Measurements from ENCODE around the gene MGMT.

MGMT gene

DNA sequence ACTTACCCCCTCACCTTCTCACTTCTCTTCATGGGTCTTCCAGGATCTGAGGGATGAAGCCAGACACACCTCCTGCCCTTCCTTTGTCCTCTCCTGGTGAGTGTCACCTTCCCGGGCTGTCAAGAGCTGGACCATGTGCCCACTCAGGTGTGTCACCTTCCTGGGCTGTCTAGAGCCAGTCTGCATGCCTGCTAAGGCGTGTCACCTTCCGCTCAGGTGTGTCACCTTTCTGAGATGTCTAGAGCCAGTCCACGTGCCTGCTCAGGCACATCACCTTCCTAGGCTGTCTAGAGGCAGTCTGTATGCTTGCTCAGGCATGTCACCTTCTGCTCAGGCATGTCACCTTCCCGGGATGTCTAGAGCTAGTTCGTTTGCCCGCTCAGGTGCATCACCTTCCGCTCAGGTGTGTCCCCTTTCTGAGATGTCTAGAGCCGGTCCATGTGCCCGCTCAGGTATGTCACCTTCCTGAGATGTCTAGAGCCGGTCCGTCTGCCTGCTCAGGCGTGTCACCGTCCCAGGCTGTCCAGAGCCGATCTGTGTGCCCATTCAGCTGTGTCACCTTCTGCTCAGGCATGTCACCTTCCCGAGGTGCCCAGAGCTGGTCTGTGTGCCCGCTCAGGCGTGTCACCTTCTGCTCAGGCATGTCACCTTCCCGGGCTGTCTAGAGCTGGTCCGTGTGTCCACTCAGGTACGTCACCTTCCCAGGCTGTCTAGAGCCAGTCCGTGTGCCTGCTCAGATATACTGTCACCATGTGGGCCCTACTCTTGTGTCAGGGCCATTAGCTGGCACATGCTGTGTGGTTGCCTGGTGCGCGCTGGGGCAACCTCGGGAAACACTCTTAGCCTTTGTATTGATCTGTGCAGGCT is 251.7 kb downstream of the MGMT start:
- no peak for TF ChIP-seq Cebpa-rat (IDR thresholded peaks at IDR 0.05)
- H3K27me3 ChIP-seq: no peaks in the 10 kb centered on the region
- no peak overlapping the region for H3K4me2 ChIP-seq
- no peaks in the 10 kb centered on the region for H3K4me1 ChIP-seq
- no peak overlapping the region for H3K27ac ChIP-seq
- peaks cover 14 to 44% (median 40%) of the 10 kb centered on the region in 11 experiments for H3K36me3 ChIP-seq
- peaks cover 27 to 43% (median 35%) of the 10 kb centered on the region in 11 experiments for H3K9me3 ChIP-seq (replicated peaks in 1 of 11)
- H3K4me3 ChIP-seq: no peak overlapping the region
- H3K9ac ChIP-seq: no peak overlapping the region
- no peaks in the 10 kb centered on the region for H4K20me1 ChIP-seq

DNA sequence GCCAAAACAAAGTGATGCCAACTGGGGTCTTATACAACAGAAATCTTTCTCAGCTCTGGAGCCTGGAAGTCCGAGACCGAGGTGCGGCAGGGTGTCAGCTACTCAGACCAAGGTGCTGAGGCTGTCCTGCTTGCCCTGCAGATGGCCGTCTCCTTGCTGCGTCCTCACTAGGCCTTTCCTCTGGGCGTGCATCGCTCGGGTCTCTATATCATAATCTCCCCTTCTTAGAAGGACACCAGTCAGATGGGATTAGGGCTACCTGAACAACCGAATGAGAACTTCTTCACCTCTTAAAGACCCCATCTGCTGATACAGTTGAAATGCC is 252.3 kb downstream of the MGMT start:
- Histone ChIP-seq H4K20me1 (no peaks in the 10 kb centered on the region), H3K4me2 (no peak overlapping the region), H3K27ac (no peak overlapping the region), H3K4me1 (no peaks in the 10 kb centered on the region), H3K36me3 (peaks cover 14 to 43% (median 39%) of the 10 kb centered on the region in 11 experiments), H3K9ac (no peak overlapping the region), H3K9me3 (replicated peaks in 1 of 11) (peaks cover 27 to 43% (median 35%) of the 10 kb centered on the region in 11 experiments), H3K4me3 (no peak overlapping the region), H3K27me3 (no peaks in the 10 kb centered on the region)
- no peak for TF ChIP-seq Cebpa-rat (IDR thresholded peaks at IDR 0.05)

DNA sequence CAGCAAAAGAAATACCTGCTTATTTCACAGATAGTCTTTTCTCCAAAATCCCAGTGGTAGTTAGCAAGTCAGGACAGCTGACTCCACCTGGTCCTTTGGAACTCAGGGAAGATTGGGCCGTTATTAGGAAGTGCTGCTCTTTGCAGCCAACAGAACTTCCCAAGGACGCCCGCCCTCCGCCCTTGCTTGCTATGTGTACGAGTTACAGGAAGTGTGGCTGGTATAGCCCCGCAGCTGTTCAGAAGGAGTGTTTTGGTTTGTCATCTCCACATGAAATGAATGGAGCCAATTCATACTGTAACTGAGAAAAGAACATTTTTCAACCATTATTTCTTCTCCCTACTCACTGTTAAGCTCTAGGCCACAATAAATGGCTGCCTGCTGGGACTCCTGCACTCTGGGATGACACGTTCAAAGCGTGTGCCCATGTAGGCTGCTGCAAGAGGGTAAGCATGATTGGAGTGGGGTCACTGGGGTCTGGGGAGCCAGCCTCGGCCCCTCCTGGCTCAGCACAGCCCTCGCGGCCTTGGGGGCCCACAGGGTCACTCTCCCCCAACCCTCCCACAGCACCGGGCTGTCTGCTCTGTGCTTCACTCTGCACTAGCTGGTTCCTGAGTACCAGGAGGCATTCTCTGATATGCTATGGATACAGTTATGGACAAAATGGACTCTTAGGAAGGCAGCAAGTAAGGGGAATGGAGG is 253.0 kb downstream of the MGMT start:
- no peak overlapping the region for H3K4me2 ChIP-seq
- H3K9ac ChIP-seq: no peak overlapping the region
- H3K9me3 ChIP-seq (replicated peaks in 1 of 11): peaks cover 27 to 43% (median 35%) of the 10 kb centered on the region in 11 experiments
- peaks cover 16 to 47% (median 42%) of the 10 kb centered on the region in 11 experiments for H3K36me3 ChIP-seq
- no peak overlapping the region for H3K27ac ChIP-seq
- no peaks in the 10 kb centered on the region for H3K4me1 ChIP-seq
- no peak overlapping the region for H3K4me3 ChIP-seq
- no peak for TF ChIP-seq Cebpa-rat (IDR thresholded peaks at IDR 0.05)
- H4K20me1 ChIP-seq: no peaks in the 10 kb centered on the region
- H3K27me3 ChIP-seq: no peaks in the 10 kb centered on the region

DNA sequence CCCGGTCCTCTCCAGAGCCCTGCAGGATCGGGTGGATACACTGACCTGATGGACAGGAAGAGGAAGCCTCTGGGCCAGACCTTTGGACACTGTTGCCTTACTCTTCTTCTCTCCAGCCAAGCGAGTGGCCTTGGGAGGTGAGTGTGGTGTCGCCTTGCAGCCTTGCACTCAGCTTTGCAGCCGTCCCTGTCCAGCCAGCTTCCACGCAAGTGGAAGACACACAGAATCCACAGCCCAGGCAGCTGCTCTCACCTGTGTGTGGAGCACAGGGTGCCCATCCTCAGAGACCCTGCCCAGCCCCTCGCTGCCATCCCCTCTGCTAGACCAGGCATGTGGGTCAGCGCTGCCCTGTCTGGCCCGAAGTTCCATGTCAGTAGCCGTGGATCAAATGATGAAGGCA is 258.0 kb downstream of the MGMT start:
- H4K20me1 ChIP-seq: no peaks in the 10 kb centered on the region
- peaks cover 29 to 48% (median 38%) of the 10 kb centered on the region in 11 experiments for H3K9me3 ChIP-seq (replicated peaks in 1 of 11)
- H3K4me2 ChIP-seq: no peak overlapping the region
- no peak for TF ChIP-seq Cebpa-rat (IDR thresholded peaks at IDR 0.05)
- no peaks in the 10 kb centered on the region for H3K27me3 ChIP-seq
- H3K4me3 ChIP-seq: no peak overlapping the region
- peaks cover 19 to 48% (median 34%) of the 10 kb centered on the region in 11 experiments for H3K36me3 ChIP-seq
- no peak overlapping the region for H3K27ac ChIP-seq
- no peak overlapping the region for H3K9ac ChIP-seq
- H3K4me1 ChIP-seq: no peaks in the 10 kb centered on the region

DNA sequence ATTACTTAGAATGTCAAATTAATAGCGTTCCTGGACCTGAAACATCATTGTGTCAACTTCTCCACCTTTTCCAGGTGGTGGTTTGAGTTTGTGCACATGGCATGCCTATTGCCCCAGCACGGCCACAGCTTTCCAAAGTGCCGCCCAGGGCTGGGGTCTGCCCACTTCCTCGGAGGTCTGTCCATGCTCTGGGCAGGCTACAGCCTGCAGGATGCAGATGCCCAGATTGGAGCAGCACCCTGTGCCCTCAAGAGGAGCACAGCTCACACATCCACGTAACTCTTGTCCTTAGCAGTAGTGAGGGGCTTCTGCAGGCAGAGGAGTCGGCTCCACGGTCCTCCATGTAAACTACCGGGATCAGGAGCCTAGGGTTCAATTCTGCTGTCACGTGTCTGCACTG is 258.4 kb downstream of the MGMT start:
- Histone ChIP-seq H3K27ac (no peak overlapping the region), H3K27me3 (no peaks in the 10 kb centered on the region), H3K9me3 (replicated peaks in 1 of 11) (peaks cover 25 to 43% (median 33%) of the 10 kb centered on the region in 11 experiments), H3K36me3 (peaks cover 14 to 44% (median 29%) of the 10 kb centered on the region in 11 experiments), H3K4me1 (no peaks in the 10 kb centered on the region), H3K4me3 (no peak overlapping the region), H4K20me1 (no peaks in the 10 kb centered on the region), H3K9ac (no peak overlapping the region), H3K4me2 (no peak overlapping the region)
- no peak for TF ChIP-seq Cebpa-rat (IDR thresholded peaks at IDR 0.05)

DNA sequence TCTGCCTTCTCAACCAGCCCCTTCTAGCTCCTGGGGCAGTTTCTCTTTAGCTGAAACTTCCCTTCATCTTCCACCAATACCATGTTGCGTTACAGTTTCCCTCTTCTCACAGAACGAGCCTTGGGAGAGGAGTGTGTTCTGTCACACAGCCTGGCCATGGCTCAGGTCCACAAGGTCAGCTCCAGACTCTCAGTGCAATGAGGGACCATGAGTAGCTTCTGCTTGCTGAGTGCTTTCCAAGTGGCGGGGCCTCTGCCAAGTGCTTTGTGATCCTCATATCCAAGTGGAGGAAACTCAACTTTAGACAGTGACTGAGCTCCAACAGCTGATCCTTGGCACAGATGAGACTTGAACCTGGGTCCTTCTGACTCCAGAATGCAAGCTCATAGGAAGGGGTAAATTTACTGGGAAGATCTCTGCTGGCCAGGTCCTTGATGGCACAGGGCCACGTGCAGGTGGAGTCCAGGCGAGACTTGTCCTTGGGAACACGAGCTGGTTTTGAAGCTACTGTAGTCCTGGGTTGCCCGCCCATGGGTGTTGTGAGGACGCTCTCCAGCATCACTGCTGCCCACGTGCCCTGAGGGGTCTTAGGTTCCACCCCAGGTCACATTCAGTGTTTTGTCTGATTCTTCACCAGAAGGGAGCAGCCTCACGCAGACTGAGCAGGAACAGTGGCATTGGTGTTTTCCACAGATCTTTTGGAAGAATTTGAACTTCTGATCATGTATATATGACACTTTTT is 259.0 kb downstream of the MGMT start:
- H3K4me1 ChIP-seq: no peaks in the 10 kb centered on the region
- TF ChIP-seq Cebpa-rat (IDR thresholded peaks at IDR 0.05): no peak
- no peak overlapping the region for H3K4me3 ChIP-seq
- no peaks in the 10 kb centered on the region for H3K27me3 ChIP-seq
- no peak overlapping the region for H3K27ac ChIP-seq
- H3K9ac ChIP-seq: no peak overlapping the region
- H3K9me3 ChIP-seq (replicated peaks in 1 of 11): peaks cover 19 to 37% (median 27%) of the 10 kb centered on the region in 11 experiments
- no peaks in the 10 kb centered on the region for H4K20me1 ChIP-seq
- peaks cover 9 to 38% (median 24%) of the 10 kb centered on the region in 11 experiments; a peak in 21 of 22 replicates for H3K36me3 ChIP-seq
- no peak overlapping the region for H3K4me2 ChIP-seq

DNA sequence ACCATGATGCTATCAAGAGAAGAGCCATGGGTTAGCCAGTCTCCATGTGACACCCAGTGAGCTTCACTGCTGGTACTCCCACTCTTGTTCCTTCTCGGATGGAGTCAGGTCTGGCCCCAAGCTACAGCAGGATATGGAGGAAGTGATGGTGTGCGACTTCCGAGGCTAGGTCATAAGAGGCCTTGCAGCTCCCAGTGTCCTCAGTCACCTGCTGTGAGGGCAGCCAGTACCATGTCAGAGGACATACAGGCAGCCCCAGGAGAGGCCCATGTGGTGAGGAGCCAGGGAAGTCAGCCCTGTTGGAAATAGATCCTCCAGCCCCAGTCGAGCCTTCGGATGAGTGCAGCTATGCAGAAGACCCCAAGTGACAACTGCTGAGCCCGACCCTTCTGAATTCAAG is 260.0 kb downstream of the MGMT start:
- H3K36me3 ChIP-seq: peaks cover 4 to 39% (median 20%) of the 10 kb centered on the region in 11 experiments; a peak in 19 of 22 replicates
- no peak overlapping the region for H3K4me2 ChIP-seq
- no peak overlapping the region for H3K27ac ChIP-seq
- H3K4me3 ChIP-seq: no peak overlapping the region
- H3K9me3 ChIP-seq (replicated peaks in 1 of 11): peaks cover 11 to 31% (median 19%) of the 10 kb centered on the region in 11 experiments; a peak in 21 of 22 replicates
- H3K4me1 ChIP-seq: no peaks in the 10 kb centered on the region
- H3K27me3 ChIP-seq: no peaks in the 10 kb centered on the region
- no peak overlapping the region for H3K9ac ChIP-seq
- TF ChIP-seq Cebpa-rat (IDR thresholded peaks at IDR 0.05): no peak
- no peaks in the 10 kb centered on the region for H4K20me1 ChIP-seq

DNA sequence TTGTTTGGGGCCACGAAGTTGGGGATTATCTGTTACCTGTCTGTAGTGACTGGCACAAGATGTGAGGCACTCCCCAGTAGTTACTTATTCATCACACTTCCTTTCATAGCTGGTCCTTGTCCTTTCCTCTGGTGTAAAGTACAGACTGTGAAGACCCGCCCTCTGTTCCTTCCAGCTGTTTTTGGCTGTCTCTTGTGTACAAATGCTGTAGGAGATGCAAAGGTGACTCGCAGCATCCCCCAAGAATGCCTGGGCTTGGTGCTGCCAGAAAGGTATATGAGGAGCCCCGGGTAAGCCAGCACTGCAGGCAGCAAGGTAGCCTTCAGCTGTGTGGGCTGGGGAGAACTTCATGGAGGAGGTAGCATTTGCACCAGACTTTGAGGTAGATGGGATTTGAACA is 260.5 kb downstream of the MGMT start:
- H4K20me1 ChIP-seq: no peaks in the 10 kb centered on the region
- H3K4me3 ChIP-seq: no peak overlapping the region
- H3K27ac ChIP-seq: no peak overlapping the region
- H3K9ac ChIP-seq: no peak overlapping the region
- no peak for TF ChIP-seq Cebpa-rat (IDR thresholded peaks at IDR 0.05)
- peaks cover 4 to 35% (median 20%) of the 10 kb centered on the region in 11 experiments; a peak in 19 of 22 replicates for H3K36me3 ChIP-seq
- no peaks in the 10 kb centered on the region for H3K27me3 ChIP-seq
- H3K4me1 ChIP-seq: no peaks in the 10 kb centered on the region
- peaks cover 7 to 27% (median 15%) of the 10 kb centered on the region in 11 experiments; a peak in 21 of 22 replicates for H3K9me3 ChIP-seq (replicated peaks in 1 of 11)
- no peak overlapping the region for H3K4me2 ChIP-seq

DNA sequence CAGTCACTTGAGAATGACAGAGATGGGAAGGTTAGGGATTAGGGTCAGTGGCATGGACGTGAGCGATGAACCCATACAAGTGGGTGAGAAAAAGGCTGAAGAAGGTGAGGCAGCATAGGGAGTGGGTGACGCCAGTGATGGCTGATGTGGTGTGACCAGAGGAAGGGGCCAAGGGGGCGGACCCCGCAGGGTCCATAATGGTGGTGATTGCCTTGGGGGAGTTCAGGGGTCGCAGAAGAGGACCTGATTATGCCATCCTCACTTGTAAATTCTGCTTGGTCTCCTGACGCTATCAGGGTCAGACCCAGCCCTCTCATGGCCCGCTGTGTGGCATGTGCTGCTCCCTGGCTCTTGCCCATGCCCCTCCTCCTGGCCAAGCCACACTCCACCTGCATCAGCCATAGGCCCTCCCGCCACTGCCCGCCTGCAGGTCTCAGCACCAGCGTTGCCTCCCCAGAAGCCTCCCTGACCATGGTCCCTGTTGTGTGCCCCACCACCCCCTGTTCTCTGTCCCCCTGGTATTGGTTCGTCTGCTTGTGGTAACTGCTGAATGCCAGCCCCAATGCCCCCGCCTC is 261.3 kb downstream of the MGMT start:
- Histone ChIP-seq H3K9ac (no peak overlapping the region), H3K4me1 (no peaks in the 10 kb centered on the region), H3K4me2 (no peak overlapping the region), H3K9me3 (replicated peaks in 1 of 11) (peaks cover 4 to 20% (median 10%) of the 10 kb centered on the region in 11 experiments; a peak in 18 of 22 replicates), H3K36me3 (peaks cover 4 to 33% (median 17%) of the 10 kb centered on the region in 11 experiments; a peak in 15 of 22 replicates), H3K4me3 (no peak overlapping the region), H3K27ac (no peak overlapping the region), H4K20me1 (no peaks in the 10 kb centered on the region), H3K27me3 (no peaks in the 10 kb centered on the region)
- TF ChIP-seq Cebpa-rat (IDR thresholded peaks at IDR 0.05): no peak

Data from BLaER1 treated with 17β-estradiol and CSF1 and Interleukin-3, amounts not matched to agents 10 nM and 100 nM (cell line).